ENCODE measurements around the gene EXOC6B. TPM values are rescaled to one million over a fixed set of nuclear protein-coding genes. Genes with fewer than 3 reads are reported as not detected.
"Not testable (repeated sequence)": the region's sequence is repeated elsewhere in the genome, so short reads cannot be mapped to it uniquely, and the experiment has no call there.

Gene EXOC6B
- total and polyA plus RNA-seq, 10 of the 15 experiments (the other 5 are each of a cell fraction or from before 2014, with no cell fraction given): 0.23 to 2.2 (median 1.2) TPM

DNA sequence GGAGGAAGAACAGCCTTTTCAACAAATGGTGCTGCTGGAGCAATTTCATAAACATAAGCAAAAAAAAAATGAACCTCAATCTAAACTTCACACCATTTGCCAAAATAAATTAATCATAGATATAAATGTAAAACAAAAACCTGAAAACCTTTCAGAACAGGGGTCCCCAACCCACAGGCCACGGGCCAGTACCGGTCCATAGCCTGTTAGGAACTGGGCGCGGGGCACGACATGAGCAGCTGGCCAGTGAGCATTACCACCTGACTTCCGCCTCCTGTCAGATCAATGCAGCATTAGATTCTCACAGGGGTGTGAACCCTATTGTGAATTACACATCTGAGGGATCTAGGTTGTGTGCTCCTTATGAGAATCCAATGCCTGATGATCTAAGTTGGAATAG lies 176.0 kb downstream of the EXOC6B start:
- Histone ChIP-seq H3K9me3 (replicated peaks; ENCODE audit: control insufficient read depth, insufficient read depth, low read length) (no peaks in the 10 kb centered on the region), H3K36me3 (ENCODE audit: control insufficient read depth in 2 of 2, insufficient read depth in 2 of 2, low read length in 1 of 2) (no peaks in the 10 kb centered on the region), H3K27me3 (replicated peaks in 1 of 2; ENCODE audit: control insufficient read depth in 2 of 2, insufficient read depth in 2 of 2, low read length in 1 of 2) (no peaks in the 10 kb centered on the region), H3K4me3 (no peak overlapping the region), H3K27ac (ENCODE audit: control insufficient read depth, insufficient read depth) (no peak overlapping the region), H3K9ac (ENCODE audit: control insufficient read depth, insufficient read depth, low read length) (no peak overlapping the region), H3K4me2 (ENCODE audit: control insufficient read depth, insufficient read depth) (no peak overlapping the region), H4K20me1 (ENCODE audit: control insufficient read depth, insufficient read depth) (no peaks in the 10 kb centered on the region), H3K4me1 (ENCODE audit: control insufficient read depth, insufficient read depth, low read length) (no peaks in the 10 kb centered on the region), H2AFZ (ENCODE audit: control insufficient read depth, low read depth, low read length) (no peak overlapping the region), H3K79me2 (ENCODE audit: control insufficient read depth, insufficient read depth, low read length) (no peaks in the 10 kb centered on the region)
- DNase-seq (ENCODE audit: low read depth, low spot score) (no peak), FAIRE-seq (no peak), ATAC-seq (no peak)
- ChIA-PET POLR2A (no interaction called here), CTCF (no interaction called here), RAD21 (ENCODE audit: unreplicated experiment) (no interaction called here), SMC1A (ENCODE audit: uncharacterized antibody, unreplicated experiment) (no interaction called here)
- BruUV-seq (replicated peaks): no TSS peak
- TF ChIP-seq RAD51 (IDR thresholded peaks at IDR 0.05) (no peak), BMI1 (IDR thresholded peaks at IDR 0.05; ENCODE audit: borderline replicate concordance) (no peak), RFX5 (IDR thresholded peaks at IDR 0.05; ENCODE audit: low read depth, low read length) (no peak), ZNF24 (IDR thresholded peaks at IDR 0.05) (no peak)
- TF ChIP-seq, protein P1, sequence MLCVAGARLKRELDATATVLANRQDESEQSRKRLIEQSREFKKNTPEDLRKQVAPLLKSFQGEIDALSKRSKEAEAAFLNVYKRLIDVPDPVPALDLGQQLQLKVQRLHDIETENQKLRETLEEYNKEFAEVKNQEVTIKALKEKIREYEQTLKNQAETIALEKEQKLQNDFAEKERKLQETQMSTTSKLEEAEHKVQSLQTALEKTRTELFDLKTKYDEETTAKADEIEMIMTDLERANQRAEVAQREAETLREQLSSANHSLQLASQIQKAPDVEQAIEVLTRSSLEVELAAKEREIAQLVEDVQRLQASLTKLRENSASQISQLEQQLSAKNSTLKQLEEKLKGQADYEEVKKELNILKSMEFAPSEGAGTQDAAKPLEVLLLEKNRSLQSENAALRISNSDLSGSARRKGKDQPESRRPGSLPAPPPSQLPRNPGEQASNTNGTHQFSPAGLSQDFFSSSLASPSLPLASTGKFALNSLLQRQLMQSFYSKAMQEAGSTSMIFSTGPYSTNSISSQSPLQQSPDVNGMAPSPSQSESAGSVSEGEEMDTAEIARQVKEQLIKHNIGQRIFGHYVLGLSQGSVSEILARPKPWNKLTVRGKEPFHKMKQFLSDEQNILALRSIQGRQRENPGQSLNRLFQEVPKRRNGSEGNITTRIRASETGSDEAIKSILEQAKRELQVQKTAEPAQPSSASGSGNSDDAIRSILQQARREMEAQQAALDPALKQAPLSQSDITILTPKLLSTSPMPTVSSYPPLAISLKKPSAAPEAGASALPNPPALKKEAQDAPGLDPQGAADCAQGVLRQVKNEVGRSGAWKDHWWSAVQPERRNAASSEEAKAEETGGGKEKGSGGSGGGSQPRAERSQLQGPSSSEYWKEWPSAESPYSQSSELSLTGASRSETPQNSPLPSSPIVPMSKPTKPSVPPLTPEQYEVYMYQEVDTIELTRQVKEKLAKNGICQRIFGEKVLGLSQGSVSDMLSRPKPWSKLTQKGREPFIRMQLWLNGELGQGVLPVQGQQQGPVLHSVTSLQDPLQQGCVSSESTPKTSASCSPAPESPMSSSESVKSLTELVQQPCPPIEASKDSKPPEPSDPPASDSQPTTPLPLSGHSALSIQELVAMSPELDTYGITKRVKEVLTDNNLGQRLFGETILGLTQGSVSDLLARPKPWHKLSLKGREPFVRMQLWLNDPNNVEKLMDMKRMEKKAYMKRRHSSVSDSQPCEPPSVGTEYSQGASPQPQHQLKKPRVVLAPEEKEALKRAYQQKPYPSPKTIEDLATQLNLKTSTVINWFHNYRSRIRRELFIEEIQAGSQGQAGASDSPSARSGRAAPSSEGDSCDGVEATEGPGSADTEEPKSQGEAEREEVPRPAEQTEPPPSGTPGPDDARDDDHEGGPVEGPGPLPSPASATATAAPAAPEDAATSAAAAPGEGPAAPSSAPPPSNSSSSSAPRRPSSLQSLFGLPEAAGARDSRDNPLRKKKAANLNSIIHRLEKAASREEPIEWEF (IDR thresholded peaks at IDR 0.05; ENCODE audit: insufficient replicate concordance, low read depth, low read length): no peak
- TF ChIP-seq, protein P2, sequence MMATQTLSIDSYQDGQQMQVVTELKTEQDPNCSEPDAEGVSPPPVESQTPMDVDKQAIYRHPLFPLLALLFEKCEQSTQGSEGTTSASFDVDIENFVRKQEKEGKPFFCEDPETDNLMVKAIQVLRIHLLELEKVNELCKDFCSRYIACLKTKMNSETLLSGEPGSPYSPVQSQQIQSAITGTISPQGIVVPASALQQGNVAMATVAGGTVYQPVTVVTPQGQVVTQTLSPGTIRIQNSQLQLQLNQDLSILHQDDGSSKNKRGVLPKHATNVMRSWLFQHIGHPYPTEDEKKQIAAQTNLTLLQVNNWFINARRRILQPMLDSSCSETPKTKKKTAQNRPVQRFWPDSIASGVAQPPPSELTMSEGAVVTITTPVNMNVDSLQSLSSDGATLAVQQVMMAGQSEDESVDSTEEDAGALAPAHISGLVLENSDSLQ (IDR thresholded peaks at IDR 0.05): no peak
- WGBS (ENCODE audit: insufficient coverage, insufficient replicate concordance, low lambda C conversion rate, missing lambda C conversion rate): 65% methylated on average over 6 of the region's 6 CpGs
- intact Hi-C loops (cut with micrococcal nuclease; ENCODE audit: unreplicated experiment) (no loop called here), in situ Hi-C loops (cut with MboI) (no loop called here)

DNA sequence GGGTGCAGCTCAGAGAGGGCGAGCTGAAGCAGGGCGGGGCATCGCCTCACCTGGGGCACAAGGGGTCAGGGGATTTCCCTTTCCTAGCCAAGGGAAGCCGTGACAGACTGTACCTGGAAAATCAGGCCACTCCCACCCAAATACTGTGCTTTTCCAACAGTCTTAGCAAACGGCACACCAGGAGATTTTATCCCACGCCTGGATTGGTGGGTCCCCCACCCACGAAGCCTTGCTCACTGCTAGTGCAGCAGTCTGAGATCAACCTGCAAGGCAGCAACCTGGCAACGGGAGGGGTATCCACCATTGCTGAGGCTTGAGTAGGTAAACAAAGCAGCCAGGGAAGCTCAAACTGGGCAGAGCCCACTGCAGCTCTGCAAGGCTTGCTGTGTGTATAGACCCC lies 184.6 kb downstream of the EXOC6B start:
- FAIRE-seq: not testable (repeated sequence)

More for the DNA sequence above, 184.6 kb downstream of the EXOC6B start:
- POLR2A ChIA-PET; intact Hi-C loops (cut with micrococcal nuclease; ENCODE audit: unreplicated experiment); H3K4me3 ChIP-seq; ATAC-seq; H3K27me3 ChIP-seq (replicated peaks in 1 of 2; ENCODE audit: control insufficient read depth in 2 of 2, insufficient read depth in 2 of 2, low read length in 1 of 2); H3K36me3 ChIP-seq (ENCODE audit: control insufficient read depth in 2 of 2, insufficient read depth in 2 of 2, low read length in 1 of 2); CTCF ChIA-PET; H3K27ac ChIP-seq (ENCODE audit: control insufficient read depth, insufficient read depth); RAD21 ChIA-PET (ENCODE audit: unreplicated experiment); H3K4me2 ChIP-seq (ENCODE audit: control insufficient read depth, insufficient read depth); BruUV-seq (replicated peaks); H3K9me3 ChIP-seq (replicated peaks; ENCODE audit: control insufficient read depth, insufficient read depth, low read length); H2AFZ ChIP-seq (ENCODE audit: control insufficient read depth, low read depth, low read length); DNase-seq (ENCODE audit: low read depth, low spot score); H3K79me2 ChIP-seq (ENCODE audit: control insufficient read depth, insufficient read depth, low read length); in situ Hi-C loops (cut with MboI); H4K20me1 ChIP-seq (ENCODE audit: control insufficient read depth, insufficient read depth); H3K9ac ChIP-seq (ENCODE audit: control insufficient read depth, insufficient read depth, low read length); SMC1A ChIA-PET (ENCODE audit: uncharacterized antibody, unreplicated experiment); H3K4me1 ChIP-seq (ENCODE audit: control insufficient read depth, insufficient read depth, low read length): not testable (repeated sequence)
- 44% methylated on average over 8 of the region's 8 CpGs for WGBS (ENCODE audit: insufficient coverage, insufficient replicate concordance, low lambda C conversion rate, missing lambda C conversion rate)

Measured in GM12878 (cell line).